WTC11 (cell line): ENCODE results near the gene LIX1L. TPM values are rescaled to one million over a fixed set of nuclear protein-coding genes. Genes with fewer than 3 reads are reported as not detected.
A peak's percentile ranks its signal among the peaks of the same experiment; 100 is the strongest.

Source experiments
- ATAC-seq: fragments of 200-7000 bp; cut with Tn5 transposase; 2 replicates; pipeline ENCODE4 v1.10.0; 2021; ENCODE audit warnings: mild to moderate bottlenecking, moderate library complexity
- CTCF ChIA-PET: fragments of 300-600 bp; sonication (Branson Sonifier 250); formaldehyde crosslinking; loops from one replicate; lab custom pipeline; 2021; ENCODE audit warnings: antibody characterized with exemption; lab: Charles Lee
- POLR2A ChIA-PET: fragments of 350-600 bp; sonication (Branson Sonifier 250); formaldehyde crosslinking; loops from one replicate; lab custom pipeline; 2021; ENCODE audit warnings: antibody characterized with exemption; lab: Charles Lee
- DNase-seq: peaks from one replicate; pipeline ENCODE4 v3.0.0; 2021; ENCODE audit warnings: low spot score
- H3K27ac Mint-ChIP-seq: 2 replicates; pipeline ENCODE4 v1.8.0; 2021; ENCODE audit warnings: mixed read lengths
- H3K27me3 Mint-ChIP-seq: 2 replicates; pipeline ENCODE4 v1.8.0; 2021; ENCODE audit warnings: low read depth, mild to moderate bottlenecking, moderate library complexity, mixed read lengths
- H3K36me3 Mint-ChIP-seq: 2 replicates; pipeline ENCODE4 v1.8.0; 2021; ENCODE audit warnings: mixed read lengths
- H3K4me1 Mint-ChIP-seq: 2 replicates; pipeline ENCODE4 v1.8.0; 2022; ENCODE audit warnings: mixed read lengths
- H3K4me3 Mint-ChIP-seq: 2 replicates; pipeline ENCODE4 v1.8.0; 2021; ENCODE audit warnings: mild to moderate bottlenecking, moderate library complexity, mixed read lengths
- H3K9me3 Mint-ChIP-seq: 2 replicates; pipeline ENCODE4 v1.8.0; 2021; ENCODE audit warnings: mixed read lengths
- ATF1 ChIP-seq: sonication (generic); formaldehyde crosslinking; IDR thresholded peaks from 2 replicates; pipeline ENCODE4 v1.8.1; 2023; ENCODE audit warnings: mild to moderate bottlenecking, moderate library complexity, missing genetic modification reagents
- CBFB ChIP-seq: sonication (generic); formaldehyde crosslinking; IDR thresholded peaks from 2 replicates; pipeline ENCODE4 v1.8.1; 2022; ENCODE audit warnings: mild to moderate bottlenecking, low read depth, missing genetic modification reagents
- CREB1 ChIP-seq: sonication (generic); formaldehyde crosslinking; IDR thresholded peaks from 2 replicates; pipeline ENCODE4 v1.8.0; 2023; ENCODE audit warnings: mild to moderate bottlenecking, missing genetic modification reagents
- CREM ChIP-seq: sonication (generic); formaldehyde crosslinking; IDR thresholded peaks from 2 replicates; pipeline ENCODE4 v1.8.1; 2022; ENCODE audit warnings: mild to moderate bottlenecking, missing genetic modification reagents, moderate library complexity
- ELF4 ChIP-seq: sonication (generic); formaldehyde crosslinking; IDR thresholded peaks from 2 replicates; pipeline ENCODE4 v1.8.1; 2022; ENCODE audit warnings: low read depth, mild to moderate bottlenecking, moderate library complexity, missing genetic modification reagents
- ESRRA ChIP-seq: sonication (generic); formaldehyde crosslinking; IDR thresholded peaks from 2 replicates; pipeline ENCODE4 v1.8.1; 2022; ENCODE audit warnings: mild to moderate bottlenecking, missing genetic modification reagents, borderline replicate concordance
- ETV6 ChIP-seq: sonication (generic); formaldehyde crosslinking; IDR thresholded peaks from 2 replicates; pipeline ENCODE4 v1.8.1; 2022; ENCODE audit warnings: mild to moderate bottlenecking, missing genetic modification reagents
- FOXK1 ChIP-seq: sonication (generic); formaldehyde crosslinking; IDR thresholded peaks from 2 replicates; pipeline ENCODE4 v1.8.0; 2022; ENCODE audit warnings: mild to moderate bottlenecking, moderate library complexity, missing genetic modification reagents
- GTF2I ChIP-seq: fragments of 250-450 bp; sonication (Bioruptor Pico); conservative IDR thresholded peaks from 2 replicates; pipeline ENCODE4 v1.4.0; 2021; ENCODE audit warnings: mild to moderate bottlenecking
- IRF2 ChIP-seq: sonication (generic); formaldehyde crosslinking; IDR thresholded peaks from 2 replicates; pipeline ENCODE4 v1.8.0; 2022; ENCODE audit warnings: low read depth, missing genetic modification reagents, borderline replicate concordance
- JAZF1 ChIP-seq: fragments of 250-450 bp; sonication (Bioruptor Pico); IDR thresholded peaks from 2 replicates; pipeline ENCODE4 v1.9.0; 2021; ENCODE audit warnings: moderate library complexity, mild to moderate bottlenecking, inconsistent platforms
- KAT7 ChIP-seq: sonication (generic); formaldehyde crosslinking; IDR thresholded peaks from 2 replicates; pipeline ENCODE4 v1.8.1; 2023; ENCODE audit warnings: missing genetic modification reagents, mild to moderate bottlenecking, borderline replicate concordance
- MXD4 ChIP-seq: fragments of 250-450 bp; sonication (Bioruptor Pico); IDR thresholded peaks from 2 replicates; pipeline ENCODE4 v1.8.0; 2021; ENCODE audit warnings: mild to moderate bottlenecking, moderate library complexity, borderline replicate concordance
- NFE2L1 ChIP-seq: sonication (generic); formaldehyde crosslinking; IDR thresholded peaks from 2 replicates; pipeline ENCODE4 v1.8.1; 2023; ENCODE audit warnings: missing genetic modification reagents
- NR3C1 ChIP-seq: sonication (generic); formaldehyde crosslinking; conservative IDR thresholded peaks from 2 replicates; pipeline ENCODE4 v1.8.1; 2023; ENCODE audit warnings: low read depth, mild to moderate bottlenecking, missing genetic modification reagents
- PRRX2 ChIP-seq: fragments of 250-450 bp; sonication (Bioruptor Pico); IDR thresholded peaks from 2 replicates; pipeline ENCODE4 v1.8.0; 2021; ENCODE audit warnings: mild to moderate bottlenecking
- RORB ChIP-seq: fragments of 250-450 bp; sonication (Bioruptor Pico); IDR thresholded peaks from 2 replicates; pipeline ENCODE4 v1.9.0; 2021; ENCODE audit warnings: mild to moderate bottlenecking
- SMAD4 ChIP-seq: sonication (generic); formaldehyde crosslinking; IDR thresholded peaks from 2 replicates; pipeline ENCODE4 v1.8.0; 2022; ENCODE audit warnings: mild to moderate bottlenecking, missing genetic modification reagents
- TP53 ChIP-seq: sonication (generic); formaldehyde crosslinking; IDR thresholded peaks from 2 replicates; pipeline ENCODE4 v1.8.1; 2023; ENCODE audit warnings: mild to moderate bottlenecking, missing genetic modification reagents
- ZNF138 ChIP-seq: sonication (generic); formaldehyde crosslinking; conservative IDR thresholded peaks from 2 replicates; pipeline ENCODE4 v1.8.1; 2022; ENCODE audit warnings: mild to moderate bottlenecking, moderate library complexity, missing genetic modification reagents
- ZNF317 ChIP-seq: sonication (generic); formaldehyde crosslinking; IDR thresholded peaks from 2 replicates; pipeline ENCODE4 v1.8.1; 2023; ENCODE audit warnings: low read depth, mild to moderate bottlenecking, moderate library complexity, missing genetic modification reagents, borderline replicate concordance
- ZNF671 ChIP-seq: fragments of 250-450 bp; sonication (Bioruptor Pico); IDR thresholded peaks from 2 replicates; pipeline ENCODE4 v1.8.0; 2021; ENCODE audit warnings: mild to moderate bottlenecking
- total RNA-seq: library from RNA; stranded (reverse); gene quantifications from 3 replicates; pipeline ENCODE4 v1.2.3, GENCODE V29; 2021
- TF ChIP-seq, protein P1 (sequence below): fragments of 250-450 bp; sonication (Bioruptor Pico); IDR thresholded peaks from 2 replicates; pipeline ENCODE4 v1.9.0; 2021; ENCODE audit warnings: mild to moderate bottlenecking
- TF ChIP-seq, protein P2 (sequence below): sonication (generic); formaldehyde crosslinking; IDR thresholded peaks from 2 replicates; pipeline ENCODE4 v1.8.1; 2022; ENCODE audit warnings: mild to moderate bottlenecking, moderate library complexity, missing genetic modification reagents
- TF ChIP-seq, protein P3 (sequence below): sonication (generic); formaldehyde crosslinking; IDR thresholded peaks from 2 replicates; pipeline ENCODE4 v1.8.0; 2022; ENCODE audit warnings: mild to moderate bottlenecking, missing genetic modification reagents
- TF ChIP-seq, protein P4 (sequence below): sonication (generic); formaldehyde crosslinking; IDR thresholded peaks from 2 replicates; pipeline ENCODE4 v1.8.1; 2023; ENCODE audit warnings: mild to moderate bottlenecking, missing genetic modification reagents, moderate library complexity
- TF ChIP-seq, protein P5 (sequence below): sonication (generic); formaldehyde crosslinking; IDR thresholded peaks from 2 replicates; pipeline ENCODE4 v1.8.1; 2022; ENCODE audit warnings: low read depth, missing genetic modification reagents, borderline replicate concordance

The LIX1L gene
- total RNA-seq, 1 experiment from 2014 or later = 3.0 TPM

DNA sequence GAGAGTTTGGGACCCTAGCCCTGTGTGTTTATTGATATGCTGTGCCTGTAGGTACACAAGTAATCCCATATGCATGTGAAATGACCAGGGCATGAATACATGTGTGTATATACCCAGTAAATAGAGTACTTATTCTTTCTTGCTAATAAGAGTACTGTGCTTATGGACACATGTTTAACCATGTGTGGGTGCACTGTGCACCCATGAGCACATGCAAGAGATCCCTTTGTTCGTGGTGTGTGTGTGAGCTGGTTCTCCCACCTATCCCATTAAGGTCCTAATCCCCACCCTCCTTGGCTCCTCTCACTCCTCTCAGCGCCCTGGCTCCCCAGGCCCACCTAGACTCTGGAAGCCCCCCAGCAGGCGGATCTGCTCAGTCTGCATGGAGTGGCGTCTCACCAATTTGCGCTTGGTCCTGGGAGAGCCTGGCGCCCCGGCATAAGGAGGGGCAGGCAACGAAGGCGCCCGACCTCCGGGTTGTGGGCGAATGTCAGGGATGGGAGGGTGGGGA, 2.2 kb upstream of the LIX1L start:
- no peak for DNase-seq
- Mint-ChIP-seq H3K27me3 (peaks cover 96% of the 10 kb centered on the region), H3K9me3 (no peaks in the 10 kb centered on the region), H3K4me1 (peaks cover 48% of the 10 kb centered on the region), H3K4me3 (peak overlapping the region; percentile 96), H3K36me3 (no peaks in the 10 kb centered on the region), H3K27ac (no peak overlapping the region)
- POLR2A ChIA-PET = interaction anchor here (0.9 to 1.6 kb wide), 2 partner anchors 33 to 41 kb away, joined by 3 to 6 read pairs; partner anchors contain the start of genes PEX11B and RBM8A
- no peak for ATAC-seq
- TF ChIP-seq CREM (CRISPR knock-in tag) (no peak), FOXK1 (CRISPR knock-in tag) (no peak), TP53 (CRISPR knock-in tag) (no peak), PRRX2 (CRISPR knock-in tag) (no peak)
- TF ChIP-seq, protein P1, sequence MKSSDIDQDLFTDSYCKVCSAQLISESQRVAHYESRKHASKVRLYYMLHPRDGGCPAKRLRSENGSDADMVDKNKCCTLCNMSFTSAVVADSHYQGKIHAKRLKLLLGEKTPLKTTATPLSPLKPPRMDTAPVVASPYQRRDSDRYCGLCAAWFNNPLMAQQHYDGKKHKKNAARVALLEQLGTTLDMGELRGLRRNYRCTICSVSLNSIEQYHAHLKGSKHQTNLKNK (CRISPR knock-in tag) = no peak
- CTCF ChIA-PET = interaction anchor here (0.9 to 1.6 kb wide), 6 partner anchors 15 to 68 kb away, joined by 3 to 5 read pairs (median 3); no protein-coding TSS in a partner anchor

DNA sequence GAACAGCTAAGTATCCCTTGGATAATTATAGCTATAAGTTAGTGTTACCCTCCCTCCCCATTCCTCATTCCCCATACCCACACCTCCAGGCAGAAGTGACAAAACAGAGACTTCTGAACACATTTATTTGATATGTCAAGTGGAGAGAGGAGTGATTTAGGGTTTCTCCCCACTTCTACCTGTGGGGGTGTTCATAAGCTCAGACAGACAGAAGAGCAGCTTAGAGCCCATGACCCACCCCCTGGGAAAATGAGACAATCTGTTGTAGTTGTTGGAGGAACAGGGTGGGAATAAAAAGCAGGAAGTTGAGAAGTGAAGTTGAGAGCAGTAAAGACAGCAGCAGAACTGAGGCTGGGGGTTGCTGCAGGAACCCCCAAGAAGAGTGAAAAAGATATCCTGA, 1.5 kb upstream of the LIX1L start:
- ChIA-PET POLR2A (interaction anchor here (1.6 kb wide), 1 partner anchor 32 kb away, joined by 6 read pairs; the partner anchor contains the start of gene RBM8A), CTCF (interaction anchor here (1.3 to 2.8 kb wide), 3 partner anchors 64 to 68 kb away, joined by 4 to 17 read pairs (median 5); no protein-coding TSS in a partner anchor)
- no peaks in the 10 kb centered on the region for H3K36me3 Mint-ChIP-seq
- no peak overlapping the region for H3K27ac Mint-ChIP-seq
- DNase-seq (no peak), ATAC-seq (no peak)
- H3K27me3 Mint-ChIP-seq = peaks cover 97% of the 10 kb centered on the region
- H3K9me3 Mint-ChIP-seq = no peaks in the 10 kb centered on the region
- peaks cover 47% of the 10 kb centered on the region for H3K4me1 Mint-ChIP-seq
- peak overlapping the region; percentile 96 for H3K4me3 Mint-ChIP-seq
- TF ChIP-seq KAT7 (CRISPR knock-in tag) (no peak), CREB1 (no peak), ELF4 (CRISPR knock-in tag) (no peak), CBFB (CRISPR knock-in tag) (no peak), PRRX2 (CRISPR knock-in tag) (no peak), ETV6 (CRISPR knock-in tag) (no peak), CREM (CRISPR knock-in tag) (no peak), ATF1 (no peak), MXD4 (CRISPR knock-in tag) (no peak), ZNF671 (no peak)
- TF ChIP-seq, protein P2, sequence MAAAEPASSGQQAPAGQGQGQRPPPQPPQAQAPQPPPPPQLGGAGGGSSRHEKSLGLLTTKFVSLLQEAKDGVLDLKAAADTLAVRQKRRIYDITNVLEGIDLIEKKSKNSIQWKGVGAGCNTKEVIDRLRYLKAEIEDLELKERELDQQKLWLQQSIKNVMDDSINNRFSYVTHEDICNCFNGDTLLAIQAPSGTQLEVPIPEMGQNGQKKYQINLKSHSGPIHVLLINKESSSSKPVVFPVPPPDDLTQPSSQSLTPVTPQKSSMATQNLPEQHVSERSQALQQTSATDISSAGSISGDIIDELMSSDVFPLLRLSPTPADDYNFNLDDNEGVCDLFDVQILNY = no peak
- TF ChIP-seq, protein P1 (CRISPR knock-in tag) = no peak

DNA sequence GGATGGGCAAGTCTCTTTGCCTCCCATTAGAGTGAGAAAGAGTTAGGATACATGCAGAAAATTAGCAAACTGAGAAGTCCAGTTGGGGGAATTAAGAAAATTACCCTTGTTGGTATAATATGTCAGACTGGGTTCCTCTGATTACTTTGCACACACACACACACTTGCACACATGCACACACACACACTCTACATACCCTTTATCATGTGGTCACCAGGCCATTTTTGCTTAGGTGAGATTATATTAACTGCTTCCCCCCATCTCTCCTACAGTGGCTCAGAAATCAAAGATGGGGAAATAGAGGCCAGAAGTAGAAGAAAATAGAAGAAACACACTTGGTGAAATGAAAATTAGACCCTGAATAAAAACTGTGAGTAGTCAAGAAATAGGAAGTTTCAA, 917 bp upstream of the LIX1L start:
- H3K27me3 Mint-ChIP-seq = peaks cover 97% of the 10 kb centered on the region
- H3K4me1 Mint-ChIP-seq = peaks cover 41% of the 10 kb centered on the region
- CTCF ChIA-PET = interaction anchor here (1.1 to 2.8 kb wide), 5 partner anchors 20 to 100 kb away, joined by 4 to 17 read pairs (median 5); partner anchors contain the start of genes ITGA10 and PIAS3
- DNase-seq = no peak
- POLR2A ChIA-PET = interaction anchor here (0.6 to 1.5 kb wide), 2 partner anchors 53 to 100 kb away, joined by 3 to 16 read pairs; partner anchors contain the start of gene PIAS3
- no peak overlapping the region for H3K27ac Mint-ChIP-seq
- H3K9me3 Mint-ChIP-seq = no peaks in the 10 kb centered on the region
- H3K4me3 Mint-ChIP-seq = no peak overlapping the region
- no peak for ATAC-seq
- no peaks in the 10 kb centered on the region for H3K36me3 Mint-ChIP-seq
- TF ChIP-seq IRF2 = no peak
- no peak for TF ChIP-seq NR3C1 (CRISPR knock-in tag)
- no peak for TF ChIP-seq KAT7 (CRISPR knock-in tag)
- TF ChIP-seq RORB (CRISPR knock-in tag) = no peak
- TF ChIP-seq JAZF1 (CRISPR knock-in tag) = no peak
- TF ChIP-seq ESRRA (CRISPR knock-in tag) = no peak
- TF ChIP-seq, protein P3, sequence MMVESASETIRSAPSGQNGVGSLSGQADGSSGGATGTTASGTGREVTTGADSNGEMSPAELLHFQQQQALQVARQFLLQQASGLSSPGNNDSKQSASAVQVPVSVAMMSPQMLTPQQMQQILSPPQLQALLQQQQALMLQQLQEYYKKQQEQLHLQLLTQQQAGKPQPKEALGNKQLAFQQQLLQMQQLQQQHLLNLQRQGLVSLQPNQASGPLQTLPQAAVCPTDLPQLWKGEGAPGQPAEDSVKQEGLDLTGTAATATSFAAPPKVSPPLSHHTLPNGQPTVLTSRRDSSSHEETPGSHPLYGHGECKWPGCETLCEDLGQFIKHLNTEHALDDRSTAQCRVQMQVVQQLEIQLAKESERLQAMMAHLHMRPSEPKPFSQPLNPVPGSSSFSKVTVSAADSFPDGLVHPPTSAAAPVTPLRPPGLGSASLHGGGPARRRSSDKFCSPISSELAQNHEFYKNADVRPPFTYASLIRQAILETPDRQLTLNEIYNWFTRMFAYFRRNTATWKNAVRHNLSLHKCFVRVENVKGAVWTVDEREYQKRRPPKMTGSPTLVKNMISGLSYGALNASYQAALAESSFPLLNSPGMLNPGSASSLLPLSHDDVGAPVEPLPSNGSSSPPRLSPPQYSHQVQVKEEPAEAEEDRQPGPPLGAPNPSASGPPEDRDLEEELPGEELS (CRISPR knock-in tag) = no peak
- no peak for TF ChIP-seq GTF2I
- TF ChIP-seq ZNF317 (CRISPR knock-in tag) = no peak
- TF ChIP-seq, protein P4, sequence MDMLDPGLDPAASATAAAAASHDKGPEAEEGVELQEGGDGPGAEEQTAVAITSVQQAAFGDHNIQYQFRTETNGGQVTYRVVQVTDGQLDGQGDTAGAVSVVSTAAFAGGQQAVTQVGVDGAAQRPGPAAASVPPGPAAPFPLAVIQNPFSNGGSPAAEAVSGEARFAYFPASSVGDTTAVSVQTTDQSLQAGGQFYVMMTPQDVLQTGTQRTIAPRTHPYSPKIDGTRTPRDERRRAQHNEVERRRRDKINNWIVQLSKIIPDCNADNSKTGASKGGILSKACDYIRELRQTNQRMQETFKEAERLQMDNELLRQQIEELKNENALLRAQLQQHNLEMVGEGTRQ (CRISPR knock-in tag) = no peak
- TF ChIP-seq ETV6 (CRISPR knock-in tag) = no peak
- TF ChIP-seq, protein P5, sequence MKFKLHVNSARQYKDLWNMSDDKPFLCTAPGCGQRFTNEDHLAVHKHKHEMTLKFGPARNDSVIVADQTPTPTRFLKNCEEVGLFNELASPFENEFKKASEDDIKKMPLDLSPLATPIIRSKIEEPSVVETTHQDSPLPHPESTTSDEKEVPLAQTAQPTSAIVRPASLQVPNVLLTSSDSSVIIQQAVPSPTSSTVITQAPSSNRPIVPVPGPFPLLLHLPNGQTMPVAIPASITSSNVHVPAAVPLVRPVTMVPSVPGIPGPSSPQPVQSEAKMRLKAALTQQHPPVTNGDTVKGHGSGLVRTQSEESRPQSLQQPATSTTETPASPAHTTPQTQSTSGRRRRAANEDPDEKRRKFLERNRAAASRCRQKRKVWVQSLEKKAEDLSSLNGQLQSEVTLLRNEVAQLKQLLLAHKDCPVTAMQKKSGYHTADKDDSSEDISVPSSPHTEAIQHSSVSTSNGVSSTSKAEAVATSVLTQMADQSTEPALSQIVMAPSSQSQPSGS (CRISPR knock-in tag) = no peak
- TF ChIP-seq ZNF138 (CRISPR knock-in tag) = no peak
- TF ChIP-seq NFE2L1 (CRISPR knock-in tag) = no peak
- no peak for TF ChIP-seq SMAD4 (CRISPR knock-in tag)
